AG04449 (cell line): ENCODE results near the gene ACTR2.
"Not testable (repeated sequence)": the region's sequence is repeated elsewhere in the genome, so short reads cannot be mapped to it uniquely, and the experiment has no call there.

Source experiments
- CTCF ChIA-PET: fragments of 350-600 bp; formaldehyde crosslinking; extraction: SDS; loops from one replicate; lab custom pipeline; 2021; ENCODE audit warnings: antibody characterized with exemption; lab: Yijun Ruan, JAX
- POLR2A ChIA-PET: fragments of 400-600, 350-600 bp; formaldehyde crosslinking; extraction: SDS; loops from one replicate; lab custom pipeline; 2020; ENCODE audit warnings: antibody characterized with exemption, inconsistent platforms; lab: Yijun Ruan, JAX
- DNase-seq: peaks from one replicate; pipeline ENCODE4 v3.0.0-alpha.2; 2010; ENCODE audit warnings: low read depth, low spot score
- H3K4me3 ChIP-seq: 2 replicates; pipeline ENCODE4 v1.5.1; 2011; ENCODE audit warnings: low read depth, mild to moderate bottlenecking, control low read depth, low read length
- CTCF ChIP-seq: IDR thresholded peaks from one replicate; pipeline ENCODE4 v1.5.1; 2011; ENCODE audit warnings: mild to moderate bottlenecking, moderate library complexity, low read length, control low read depth, inconsistent platforms; ENCODE audit not compliant: insufficient read depth; ENCODE audit errors: missing control alignments

ACTR2 gene

DNA sequence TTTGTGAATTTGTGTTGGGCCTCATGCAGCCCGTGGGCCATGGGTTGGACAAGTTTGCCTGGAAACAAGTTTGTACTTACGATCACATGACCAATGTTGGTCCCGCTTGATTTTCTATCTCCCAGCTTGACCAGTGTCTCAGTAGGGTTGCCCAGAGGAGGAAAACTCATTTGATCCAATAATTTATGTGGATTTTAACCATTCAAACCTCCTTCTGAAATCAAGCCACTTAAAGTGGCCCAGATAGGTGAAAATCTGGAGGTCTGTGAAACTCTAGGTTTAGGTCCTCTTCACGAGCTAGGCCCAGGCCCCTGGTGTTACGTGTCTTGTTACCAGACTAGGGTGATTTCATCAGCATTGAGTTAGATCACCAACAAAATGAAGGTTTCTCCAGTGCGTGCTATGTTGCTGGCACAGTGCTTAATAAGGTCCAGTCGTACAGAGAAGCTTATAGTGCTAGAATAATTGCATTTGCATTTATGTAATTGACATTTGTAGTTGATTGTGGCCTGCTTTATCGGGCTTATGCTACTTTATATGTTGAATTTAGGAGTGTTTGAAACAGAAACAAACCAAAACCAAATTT is 4.4 kb downstream of the ACTR2 start:
- H3K4me3 ChIP-seq: no peak overlapping the region
- no peak for TF ChIP-seq CTCF
- DNase-seq: no peak
- ChIA-PET POLR2A (no interaction called here), CTCF (interaction anchor here (0.5 kb wide), 1 partner anchor 100 kb away, joined by 3 read pairs; no protein-coding TSS in a partner anchor)

DNA sequence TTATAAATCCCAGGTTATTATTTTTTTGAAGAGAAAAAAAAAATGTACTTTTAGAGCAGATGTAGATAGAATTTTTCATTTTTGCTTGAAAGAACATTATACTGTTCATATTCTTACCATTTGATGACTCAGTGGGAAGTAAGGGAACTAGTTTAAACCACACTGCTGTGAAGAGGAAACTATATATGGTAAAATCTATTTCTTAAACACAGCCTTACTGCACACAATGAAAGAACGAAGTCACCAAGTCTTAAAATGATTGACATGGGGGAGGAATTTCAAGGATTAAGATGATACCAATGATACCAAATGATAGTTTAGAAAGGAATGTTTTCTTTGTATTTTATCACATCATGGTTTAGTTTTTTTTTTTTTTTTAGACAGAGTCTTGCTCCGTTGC is 5.0 kb downstream of the ACTR2 start:
- no peak for TF ChIP-seq CTCF
- peak; percentile 61 for DNase-seq
- ChIA-PET CTCF (interaction anchor here (0.5 kb wide), 1 partner anchor 101 kb away, joined by 3 read pairs; no protein-coding TSS in a partner anchor), POLR2A (no interaction called here)
- no peak overlapping the region for H3K4me3 ChIP-seq

DNA sequence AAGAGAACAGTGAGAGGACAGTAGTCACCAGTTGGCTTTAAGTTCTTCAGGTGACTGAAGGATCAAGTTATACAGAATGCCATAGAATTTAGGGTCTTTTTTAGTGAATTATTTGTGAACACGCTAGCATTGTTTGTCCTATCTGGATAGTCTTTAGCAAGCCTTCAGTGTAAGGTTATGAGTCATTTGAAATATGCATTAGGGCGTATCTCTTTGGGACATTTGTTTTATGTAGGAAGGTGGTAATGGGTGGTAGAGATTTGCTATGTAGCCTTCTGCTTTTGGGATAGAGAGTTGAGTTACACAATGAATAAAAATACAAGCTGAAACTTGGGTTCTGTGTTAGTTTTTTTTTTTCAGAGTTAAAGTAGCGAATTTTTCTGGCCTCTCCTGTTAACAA is 13.0 kb downstream of the ACTR2 start:
- no peak for TF ChIP-seq CTCF
- ChIA-PET POLR2A (no interaction called here), CTCF (interaction anchor here (1.3 kb wide), 1 partner anchor 11 kb away, joined by 4 read pairs; no protein-coding TSS in a partner anchor)
- no peak overlapping the region for H3K4me3 ChIP-seq
- no peak for DNase-seq

DNA sequence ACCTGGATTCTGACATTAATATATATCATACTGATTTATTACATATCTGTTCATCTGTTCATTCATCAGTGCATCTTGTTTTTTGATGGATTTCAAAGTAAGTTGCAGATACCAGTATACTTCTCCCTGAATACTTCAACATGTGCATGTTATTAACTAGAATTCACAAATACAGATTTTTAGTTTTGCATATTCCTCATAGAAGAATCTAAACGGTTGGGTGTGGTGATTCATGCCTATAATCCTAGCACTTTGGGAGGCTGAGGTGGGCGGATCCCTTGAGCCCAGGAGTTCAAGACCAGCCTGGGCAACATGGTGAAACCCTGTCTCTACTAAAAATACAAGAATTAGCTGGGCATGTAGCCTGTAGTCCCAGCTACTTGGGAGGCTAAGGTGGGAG is 16.8 kb downstream of the ACTR2 start:
- POLR2A ChIA-PET: not testable (repeated sequence)

DNA sequence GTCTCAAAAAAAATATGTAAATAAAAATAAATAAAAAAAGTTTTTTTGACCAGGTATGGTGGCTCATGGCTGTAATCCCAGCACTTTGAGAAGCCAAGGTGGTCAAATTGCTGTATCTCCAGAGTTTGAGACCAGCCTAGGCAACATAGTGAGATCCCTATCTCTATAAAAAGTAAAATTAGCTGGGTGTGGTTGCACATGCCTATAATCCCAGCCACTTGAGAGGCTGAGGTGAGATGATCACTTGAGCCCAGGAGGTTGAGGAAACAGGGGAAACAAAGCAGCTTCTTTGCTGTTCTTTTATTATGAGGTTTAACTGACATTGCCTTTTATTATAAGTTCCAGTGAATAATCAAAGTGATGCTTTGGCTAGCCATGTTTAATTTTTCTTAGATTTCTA is 25.0 kb downstream of the ACTR2 start:
- POLR2A ChIA-PET: no interaction called here
- TF ChIP-seq CTCF: no peak
- CTCF ChIA-PET: interaction anchor here (1.2 kb wide), 1 partner anchor 13 kb away, joined by 9 read pairs; no protein-coding TSS in a partner anchor
- H3K4me3 ChIP-seq: no peak overlapping the region
- no peak for DNase-seq

More for the DNA sequence above, 16.8 kb downstream of the ACTR2 start:
- H3K4me3 ChIP-seq, DNase-seq, CTCF ChIA-PET: not testable (repeated sequence)

DNA sequence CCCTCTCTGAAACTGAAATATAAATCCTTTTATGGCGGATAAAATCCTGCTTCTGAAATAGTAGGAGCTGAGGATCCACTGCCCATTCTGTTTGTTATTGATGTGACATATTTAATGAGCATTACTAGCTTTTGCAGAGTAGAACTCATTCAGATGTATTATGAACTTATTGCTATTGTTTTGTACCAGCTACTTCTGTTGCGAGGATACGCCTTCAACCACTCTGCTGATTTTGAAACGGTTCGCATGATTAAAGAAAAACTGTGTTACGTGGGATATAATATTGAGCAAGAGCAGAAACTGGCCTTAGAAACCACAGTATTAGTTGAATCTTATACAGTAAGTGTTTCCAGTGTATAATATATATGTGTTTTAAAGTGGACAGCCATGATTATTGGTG is 27.7 kb downstream of the ACTR2 start:
- POLR2A ChIA-PET: no interaction called here
- DNase-seq: no peak
- CTCF ChIA-PET: interaction anchor here (0.6 to 1.7 kb wide), 3 partner anchors 10 to 318 kb away, joined by 3 to 6 read pairs (median 3); no protein-coding TSS in a partner anchor
- TF ChIP-seq CTCF: no peak
- H3K4me3 ChIP-seq: no peak overlapping the region

GRCh38 chr2:65256054-65256453 is 28.4 kb downstream of the ACTR2 start:
- no peak for DNase-seq
- no peak for TF ChIP-seq CTCF
- POLR2A ChIA-PET: no interaction called here
- CTCF ChIA-PET: interaction anchor here (0.7 to 2.2 kb wide), 3 partner anchors 9 to 317 kb away, joined by 3 to 9 read pairs (median 7); no protein-coding TSS in a partner anchor
- H3K4me3 ChIP-seq: no peak overlapping the region

DNA sequence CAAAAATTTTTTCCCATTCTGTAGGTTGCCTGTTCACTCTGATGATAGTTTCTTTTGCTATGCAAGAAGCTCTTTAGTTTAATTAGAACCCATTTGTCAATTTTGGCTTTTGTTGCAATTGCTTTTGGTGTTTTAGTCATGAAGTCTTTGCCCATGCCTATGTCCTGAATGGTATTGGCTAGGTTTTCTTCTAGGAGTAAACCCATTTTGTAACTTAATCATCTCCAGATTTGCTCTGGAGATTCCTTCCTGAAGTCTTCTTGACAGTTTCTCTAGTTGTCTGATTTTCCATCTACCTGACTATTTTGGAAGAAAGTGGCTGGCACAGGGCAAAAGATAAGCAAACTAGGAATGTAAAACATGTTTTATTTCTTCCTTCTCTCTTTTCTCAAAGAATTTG is 30.2 kb downstream of the ACTR2 start:
- DNase-seq, H3K4me3 ChIP-seq, POLR2A ChIA-PET: not testable (repeated sequence)
- CTCF ChIA-PET: interaction anchor here (2.2 kb wide), 1 partner anchor 315 kb away, joined by 9 read pairs; no protein-coding TSS in a partner anchor
